ENCODE results near the gene CNOT4. TPM values are rescaled to one million over a fixed set of nuclear protein-coding genes. Genes with fewer than 3 reads are reported as not detected.

Gene CNOT4
- total RNA-seq, 1 experiment from 2014 or later: 14.6 TPM

DNA sequence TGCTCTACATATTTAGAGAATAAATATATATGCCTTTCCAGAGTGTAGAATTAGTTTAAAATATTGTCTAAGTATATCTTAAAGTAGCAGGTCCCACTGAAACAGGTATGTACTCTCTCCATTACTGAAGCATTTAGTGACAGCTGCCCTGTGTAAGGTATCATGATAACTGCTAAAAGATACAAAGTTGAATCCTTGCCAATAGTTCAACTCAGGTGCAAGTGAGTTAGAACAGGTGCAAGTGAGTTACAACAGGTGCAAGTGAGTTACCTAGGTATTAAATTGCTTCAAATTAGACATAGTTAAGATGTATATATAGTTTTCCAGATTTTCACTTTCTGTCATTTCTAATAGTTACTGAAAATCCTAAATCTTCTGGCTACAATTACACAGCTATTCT, 119.1 kb downstream of the CNOT4 start:
- no peak overlapping the region for H3K27ac Mint-ChIP-seq
- DNase-seq (ENCODE audit: low spot score): no peak
- no peaks in the 10 kb centered on the region for H3K27me3 Mint-ChIP-seq (ENCODE audit: low read depth)
- CTCF ChIA-PET: interaction anchor here (1.0 kb wide), 1 partner anchor 117 kb away, joined by 3 read pairs; no protein-coding TSS in a partner anchor
- H3K4me1 Mint-ChIP-seq: peaks cover 21% of the 10 kb centered on the region
- no peaks in the 10 kb centered on the region for H3K9me3 Mint-ChIP-seq
- TF ChIP-seq, protein P1, sequence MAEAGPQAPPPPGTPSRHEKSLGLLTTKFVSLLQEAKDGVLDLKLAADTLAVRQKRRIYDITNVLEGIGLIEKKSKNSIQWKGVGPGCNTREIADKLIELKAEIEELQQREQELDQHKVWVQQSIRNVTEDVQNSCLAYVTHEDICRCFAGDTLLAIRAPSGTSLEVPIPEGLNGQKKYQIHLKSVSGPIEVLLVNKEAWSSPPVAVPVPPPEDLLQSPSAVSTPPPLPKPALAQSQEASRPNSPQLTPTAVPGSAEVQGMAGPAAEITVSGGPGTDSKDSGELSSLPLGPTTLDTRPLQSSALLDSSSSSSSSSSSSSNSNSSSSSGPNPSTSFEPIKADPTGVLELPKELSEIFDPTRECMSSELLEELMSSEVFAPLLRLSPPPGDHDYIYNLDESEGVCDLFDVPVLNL (CRISPR knock-in tag; IDR thresholded peaks at IDR 0.05; ENCODE audit: borderline replicate concordance, low read depth): no peak
- TF ChIP-seq, protein P2, sequence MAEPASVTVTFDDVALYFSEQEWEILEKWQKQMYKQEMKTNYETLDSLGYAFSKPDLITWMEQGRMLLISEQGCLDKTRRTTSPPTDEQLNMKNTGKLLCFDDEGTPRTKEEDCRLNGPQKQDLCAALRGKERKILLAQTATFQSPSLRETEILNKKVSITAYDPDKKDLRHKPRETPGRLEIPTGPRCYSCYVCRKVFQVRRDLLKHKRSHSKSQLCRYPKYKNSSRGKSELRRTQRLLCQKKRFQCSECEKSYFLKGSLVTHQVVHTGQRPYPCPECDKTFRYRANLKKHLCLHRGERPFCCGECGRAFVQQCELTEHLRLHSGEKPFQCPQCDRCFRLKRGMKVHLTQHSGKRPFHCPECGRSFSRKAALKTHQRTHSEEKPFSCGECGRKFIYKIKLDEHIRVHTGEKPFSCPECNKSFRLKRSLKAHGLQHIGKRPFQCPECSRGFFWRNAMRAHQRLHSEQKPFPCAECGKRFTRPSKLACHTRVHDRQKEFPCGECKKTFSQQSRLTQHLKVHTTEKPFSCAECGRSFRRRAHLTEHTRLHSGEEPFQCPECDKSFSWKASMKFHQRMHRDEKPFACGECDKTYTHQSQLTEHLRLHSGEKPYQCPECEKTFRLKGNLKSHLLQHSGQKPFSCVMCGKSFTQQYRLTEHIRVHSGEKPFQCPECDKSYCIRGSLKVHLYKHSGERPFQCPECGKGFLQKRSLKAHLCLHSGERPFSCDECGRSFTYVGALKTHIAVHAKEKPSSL (CRISPR knock-in tag; conservative IDR thresholded peaks at IDR 0.05): no peak
- TF ChIP-seq MYBL2 (CRISPR knock-in tag; IDR thresholded peaks at IDR 0.05) (no peak), MXD4 (CRISPR knock-in tag; IDR thresholded peaks at IDR 0.05; ENCODE audit: borderline replicate concordance) (no peak), FOXJ3 (CRISPR knock-in tag; IDR thresholded peaks at IDR 0.05; ENCODE audit: borderline replicate concordance) (no peak), JUN (CRISPR knock-in tag; IDR thresholded peaks at IDR 0.05) (no peak), HMGA2 (CRISPR knock-in tag; IDR thresholded peaks at IDR 0.05) (no peak), NFE2L1 (CRISPR knock-in tag; IDR thresholded peaks at IDR 0.05) (no peak), TEAD4 (CRISPR knock-in tag; IDR thresholded peaks at IDR 0.05) (no peak), TP53 (CRISPR knock-in tag; IDR thresholded peaks at IDR 0.05) (no peak), ZNF138 (CRISPR knock-in tag; conservative IDR thresholded peaks at IDR 0.05) (no peak), TEAD1 (CRISPR knock-in tag; IDR thresholded peaks at IDR 0.05) (no peak), GABPB1 (CRISPR knock-in tag; IDR thresholded peaks at IDR 0.05) (no peak), NR2C2 (CRISPR knock-in tag; IDR thresholded peaks at IDR 0.05) (no peak)
- TF ChIP-seq, protein P3, sequence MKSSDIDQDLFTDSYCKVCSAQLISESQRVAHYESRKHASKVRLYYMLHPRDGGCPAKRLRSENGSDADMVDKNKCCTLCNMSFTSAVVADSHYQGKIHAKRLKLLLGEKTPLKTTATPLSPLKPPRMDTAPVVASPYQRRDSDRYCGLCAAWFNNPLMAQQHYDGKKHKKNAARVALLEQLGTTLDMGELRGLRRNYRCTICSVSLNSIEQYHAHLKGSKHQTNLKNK (CRISPR knock-in tag; IDR thresholded peaks at IDR 0.05): no peak
- TF ChIP-seq, protein P4, sequence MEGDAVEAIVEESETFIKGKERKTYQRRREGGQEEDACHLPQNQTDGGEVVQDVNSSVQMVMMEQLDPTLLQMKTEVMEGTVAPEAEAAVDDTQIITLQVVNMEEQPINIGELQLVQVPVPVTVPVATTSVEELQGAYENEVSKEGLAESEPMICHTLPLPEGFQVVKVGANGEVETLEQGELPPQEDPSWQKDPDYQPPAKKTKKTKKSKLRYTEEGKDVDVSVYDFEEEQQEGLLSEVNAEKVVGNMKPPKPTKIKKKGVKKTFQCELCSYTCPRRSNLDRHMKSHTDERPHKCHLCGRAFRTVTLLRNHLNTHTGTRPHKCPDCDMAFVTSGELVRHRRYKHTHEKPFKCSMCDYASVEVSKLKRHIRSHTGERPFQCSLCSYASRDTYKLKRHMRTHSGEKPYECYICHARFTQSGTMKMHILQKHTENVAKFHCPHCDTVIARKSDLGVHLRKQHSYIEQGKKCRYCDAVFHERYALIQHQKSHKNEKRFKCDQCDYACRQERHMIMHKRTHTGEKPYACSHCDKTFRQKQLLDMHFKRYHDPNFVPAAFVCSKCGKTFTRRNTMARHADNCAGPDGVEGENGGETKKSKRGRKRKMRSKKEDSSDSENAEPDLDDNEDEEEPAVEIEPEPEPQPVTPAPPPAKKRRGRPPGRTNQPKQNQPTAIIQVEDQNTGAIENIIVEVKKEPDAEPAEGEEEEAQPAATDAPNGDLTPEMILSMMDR (IDR thresholded peaks at IDR 0.05): no peak
- TF ChIP-seq, protein P5, sequence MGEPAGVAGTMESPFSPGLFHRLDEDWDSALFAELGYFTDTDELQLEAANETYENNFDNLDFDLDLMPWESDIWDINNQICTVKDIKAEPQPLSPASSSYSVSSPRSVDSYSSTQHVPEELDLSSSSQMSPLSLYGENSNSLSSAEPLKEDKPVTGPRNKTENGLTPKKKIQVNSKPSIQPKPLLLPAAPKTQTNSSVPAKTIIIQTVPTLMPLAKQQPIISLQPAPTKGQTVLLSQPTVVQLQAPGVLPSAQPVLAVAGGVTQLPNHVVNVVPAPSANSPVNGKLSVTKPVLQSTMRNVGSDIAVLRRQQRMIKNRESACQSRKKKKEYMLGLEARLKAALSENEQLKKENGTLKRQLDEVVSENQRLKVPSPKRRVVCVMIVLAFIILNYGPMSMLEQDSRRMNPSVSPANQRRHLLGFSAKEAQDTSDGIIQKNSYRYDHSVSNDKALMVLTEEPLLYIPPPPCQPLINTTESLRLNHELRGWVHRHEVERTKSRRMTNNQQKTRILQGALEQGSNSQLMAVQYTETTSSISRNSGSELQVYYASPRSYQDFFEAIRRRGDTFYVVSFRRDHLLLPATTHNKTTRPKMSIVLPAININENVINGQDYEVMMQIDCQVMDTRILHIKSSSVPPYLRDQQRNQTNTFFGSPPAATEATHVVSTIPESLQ (CRISPR knock-in tag; IDR thresholded peaks at IDR 0.05): no peak
- POLR2A ChIA-PET: no interaction called here
- no peak overlapping the region for H3K4me3 Mint-ChIP-seq
- peaks cover 9% of the 10 kb centered on the region for H3K36me3 Mint-ChIP-seq
- ATAC-seq: no peak

DNA sequence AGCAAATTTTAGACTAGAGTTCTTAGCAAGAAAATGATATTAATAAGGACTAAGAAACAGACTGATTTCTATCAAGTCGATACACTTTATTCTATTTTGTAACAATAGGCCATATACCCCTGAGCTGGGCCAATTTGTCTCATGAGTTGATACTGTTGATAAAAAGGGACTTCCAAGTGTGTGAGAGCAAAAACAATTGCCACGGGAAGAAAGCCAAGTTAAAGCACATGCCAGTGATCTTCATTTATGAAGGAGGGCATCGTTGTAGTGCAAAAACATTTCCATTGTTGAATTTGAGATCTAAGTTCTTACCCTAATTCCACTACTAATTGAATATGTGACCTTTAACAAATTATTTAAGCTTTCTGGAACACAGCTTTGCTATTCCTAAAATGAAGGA, 119.9 kb downstream of the CNOT4 start:
- H3K4me3 Mint-ChIP-seq: no peak overlapping the region
- TF ChIP-seq, protein P6, sequence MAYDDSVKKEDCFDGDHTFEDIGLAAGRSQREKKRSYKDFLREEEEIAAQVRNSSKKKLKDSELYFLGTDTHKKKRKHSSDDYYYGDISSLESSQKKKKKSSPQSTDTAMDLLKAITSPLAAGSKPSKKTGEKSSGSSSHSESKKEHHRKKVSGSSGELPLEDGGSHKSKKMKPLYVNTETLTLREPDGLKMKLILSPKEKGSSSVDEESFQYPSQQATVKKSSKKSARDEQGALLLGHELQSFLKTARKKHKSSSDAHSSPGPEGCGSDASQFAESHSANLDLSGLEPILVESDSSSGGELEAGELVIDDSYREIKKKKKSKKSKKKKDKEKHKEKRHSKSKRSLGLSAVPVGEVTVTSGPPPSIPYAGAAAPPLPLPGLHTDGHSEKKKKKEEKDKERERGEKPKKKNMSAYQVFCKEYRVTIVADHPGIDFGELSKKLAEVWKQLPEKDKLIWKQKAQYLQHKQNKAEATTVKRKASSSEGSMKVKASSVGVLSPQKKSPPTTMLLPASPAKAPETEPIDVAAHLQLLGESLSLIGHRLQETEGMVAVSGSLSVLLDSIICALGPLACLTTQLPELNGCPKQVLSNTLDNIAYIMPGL (CRISPR knock-in tag; IDR thresholded peaks at IDR 0.05): no peak
- TF ChIP-seq, protein P7, sequence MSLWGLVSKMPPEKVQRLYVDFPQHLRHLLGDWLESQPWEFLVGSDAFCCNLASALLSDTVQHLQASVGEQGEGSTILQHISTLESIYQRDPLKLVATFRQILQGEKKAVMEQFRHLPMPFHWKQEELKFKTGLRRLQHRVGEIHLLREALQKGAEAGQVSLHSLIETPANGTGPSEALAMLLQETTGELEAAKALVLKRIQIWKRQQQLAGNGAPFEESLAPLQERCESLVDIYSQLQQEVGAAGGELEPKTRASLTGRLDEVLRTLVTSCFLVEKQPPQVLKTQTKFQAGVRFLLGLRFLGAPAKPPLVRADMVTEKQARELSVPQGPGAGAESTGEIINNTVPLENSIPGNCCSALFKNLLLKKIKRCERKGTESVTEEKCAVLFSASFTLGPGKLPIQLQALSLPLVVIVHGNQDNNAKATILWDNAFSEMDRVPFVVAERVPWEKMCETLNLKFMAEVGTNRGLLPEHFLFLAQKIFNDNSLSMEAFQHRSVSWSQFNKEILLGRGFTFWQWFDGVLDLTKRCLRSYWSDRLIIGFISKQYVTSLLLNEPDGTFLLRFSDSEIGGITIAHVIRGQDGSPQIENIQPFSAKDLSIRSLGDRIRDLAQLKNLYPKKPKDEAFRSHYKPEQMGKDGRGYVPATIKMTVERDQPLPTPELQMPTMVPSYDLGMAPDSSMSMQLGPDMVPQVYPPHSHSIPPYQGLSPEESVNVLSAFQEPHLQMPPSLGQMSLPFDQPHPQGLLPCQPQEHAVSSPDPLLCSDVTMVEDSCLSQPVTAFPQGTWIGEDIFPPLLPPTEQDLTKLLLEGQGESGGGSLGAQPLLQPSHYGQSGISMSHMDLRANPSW (CRISPR knock-in tag; conservative IDR thresholded peaks at IDR 0.05; ENCODE audit: low read depth): no peak
- TF ChIP-seq ELF4 (CRISPR knock-in tag; IDR thresholded peaks at IDR 0.05; ENCODE audit: low read depth): no peak
- no peak for TF ChIP-seq KAT7 (CRISPR knock-in tag; IDR thresholded peaks at IDR 0.05; ENCODE audit: borderline replicate concordance)
- TF ChIP-seq SMAD4 (CRISPR knock-in tag; IDR thresholded peaks at IDR 0.05): no peak
- TF ChIP-seq IRF2 (CRISPR knock-in tag; IDR thresholded peaks at IDR 0.05; ENCODE audit: borderline replicate concordance, low read depth): no peak

More for the DNA sequence above, 119.9 kb downstream of the CNOT4 start:
- no peak overlapping the region for H3K27ac Mint-ChIP-seq
- no peaks in the 10 kb centered on the region for H3K9me3 Mint-ChIP-seq
- ChIA-PET POLR2A (no interaction called here), CTCF (no interaction called here)
- H3K4me1 Mint-ChIP-seq: peaks cover 21% of the 10 kb centered on the region
- DNase-seq (ENCODE audit: low spot score) (no peak), ATAC-seq (no peak)
- H3K36me3 Mint-ChIP-seq: peaks cover 5% of the 10 kb centered on the region
- H3K27me3 Mint-ChIP-seq (ENCODE audit: low read depth): no peaks in the 10 kb centered on the region

Data from WTC11 (cell line).